Uterus (tissue), 4 donors: ENCODE results near the gene CCDC39. TPM values are rescaled to one million over a fixed set of nuclear protein-coding genes. Genes with fewer than 3 reads are reported as not detected.
"Not testable (repeated sequence)": the region's sequence is repeated elsewhere in the genome, so short reads cannot be mapped to it uniquely, and the experiment has no call there.

Source experiments
- DNase-seq, 2 donors: peaks; one replicate each; pipeline ENCODE4 v3.0.0-alpha.2; 2019 to 2020
- H3K27ac ChIP-seq, 2 donors: fragments of 200-600 bp; sonication (generic); 1 replicate in 1 of 2; 2 replicates in 1 of 2; pipeline ENCODE4 v1.5.1; 2016 to 2018
- H3K27me3 ChIP-seq, 2 donors: fragments of 200-600 bp; sonication (generic); one replicate each; pipeline ENCODE4 v1.5.1; 2018 to 2019; ENCODE audit warnings: control low read depth in 1 of 2
- H3K36me3 ChIP-seq, 2 donors: fragments of 200-600 bp; sonication (generic); one replicate each; pipeline ENCODE4 v1.5.1; 2019; ENCODE audit warnings: control low read depth in 1 of 2
- H3K4me1 ChIP-seq, 2 donors: fragments of 200-600 bp; sonication (generic); one replicate each; pipeline ENCODE4 v1.5.1; 2018 to 2019; ENCODE audit warnings: control low read depth in 1 of 2
- H3K4me3 ChIP-seq, 2 donors: fragments of 200-600 bp; sonication (generic); 1 replicate in 1 of 2; 2 replicates in 1 of 2; pipeline ENCODE4 v1.5.1; 2018 to 2019; ENCODE audit warnings: mild to moderate bottlenecking in 1 of 2
- H3K9me3 ChIP-seq, 2 donors: fragments of 200-600 bp; sonication (generic); one replicate each; pipeline ENCODE4 v1.5.1; 2019; ENCODE audit warnings: control low read depth in 1 of 2
- CTCF ChIP-seq, 4 experiments: fragments of 200-600 bp in 2 of 4; fragments of 450-650 bp in 2 of 4; sonication (generic) in 2 of 4; IDR thresholded peaks; one replicate each; pipeline ENCODE4 v1.5.1; 2016 to 2019; ENCODE audit warnings: antibody characterized with exemption in 4 of 4, mild to moderate bottlenecking in 2 of 4, moderate library complexity in 1 of 4
- POLR2A ChIP-seq, 2 donors: fragments of 450-650 bp; IDR thresholded peaks; one replicate each; pipeline ENCODE4 v1.6.1; 2016; ENCODE audit warnings: antibody characterized with exemption in 2 of 2, mild to moderate bottlenecking in 1 of 2, moderate library complexity in 1 of 2
- intact Hi-C: fragments of 100-400 bp; cut with DNase I; formaldehyde crosslinking; loops from one replicate; pipeline ENCODE4 v1.15.1; 2023; ENCODE audit warnings: low total_unique reads
- total RNA-seq, 4 donors: library from RNA; depleted of rRNA in 3 of 4; stranded (reverse); fragments of >200 nt in 3 of 4; gene quantifications; one replicate each; pipeline versions ENCODE4 v1.1.0 to v1.2.4, GENCODE V29; 2014 to 2023
- donor health status: DM: yes; HTN: yes; CAD: no.

CCDC39 gene
- total RNA-seq, 4 donors from 2014 or later = 1.5 TPM; not detected in 3

GRCh38 chr3:180631317-180631716 lies 48.0 kb downstream of the CCDC39 start:
- no peaks in the 10 kb centered on the region for H3K4me1 ChIP-seq
- no peaks in the 10 kb centered on the region for H3K9me3 ChIP-seq
- no peaks in the 10 kb centered on the region for H3K27me3 ChIP-seq
- intact Hi-C loops = no loop called here
- H3K4me3 ChIP-seq = no peak overlapping the region
- no peak overlapping the region for H3K27ac ChIP-seq
- no peak for DNase-seq
- no peaks in the 10 kb centered on the region for H3K36me3 ChIP-seq
- no peak for TF ChIP-seq POLR2A (IDR thresholded peaks at IDR 0.05)
- TF ChIP-seq CTCF (IDR thresholded peaks at IDR 0.05) = no peak

- no peaks in the 10 kb centered on the region for H3K9me3 ChIP-seq
- H3K4me3 ChIP-seq = no peak overlapping the region
- no peak overlapping the region for H3K27ac ChIP-seq
- no peaks in the 10 kb centered on the region for H3K27me3 ChIP-seq
- no peak for DNase-seq
- intact Hi-C loops = no loop called here
- H3K36me3 ChIP-seq = no peaks in the 10 kb centered on the region
- no peaks in the 10 kb centered on the region for H3K4me1 ChIP-seq
- no peak for TF ChIP-seq POLR2A (IDR thresholded peaks at IDR 0.05)
- TF ChIP-seq CTCF (IDR thresholded peaks at IDR 0.05) = no peak
Measured at GRCh38 chr3:180630371-180630770, 48.9 kb downstream of the CCDC39 start.

- no peak for DNase-seq
- Histone ChIP-seq H3K27ac (no peak overlapping the region), H3K36me3 (no peaks in the 10 kb centered on the region), H3K4me1 (no peaks in the 10 kb centered on the region), H3K4me3 (no peak overlapping the region), H3K9me3 (no peaks in the 10 kb centered on the region), H3K27me3 (no peaks in the 10 kb centered on the region)
- intact Hi-C loops = no loop called here
- no peak for TF ChIP-seq CTCF (IDR thresholded peaks at IDR 0.05)
- no peak for TF ChIP-seq POLR2A (IDR thresholded peaks at IDR 0.05)
Measured at GRCh38 chr3:180626844-180627243, 52.4 kb downstream of the CCDC39 start.

- intact Hi-C loops = no loop called here
- TF ChIP-seq CTCF (IDR thresholded peaks at IDR 0.05) (no peak), POLR2A (IDR thresholded peaks at IDR 0.05) (no peak)
- H3K36me3 ChIP-seq = no peaks in the 10 kb centered on the region
- no peaks in the 10 kb centered on the region for H3K9me3 ChIP-seq
- no peaks in the 10 kb centered on the region for H3K27me3 ChIP-seq
- H3K27ac ChIP-seq = no peak overlapping the region
- no peak for DNase-seq
- H3K4me1 ChIP-seq = no peaks in the 10 kb centered on the region
- H3K4me3 ChIP-seq = no peak overlapping the region
Measured at GRCh38 chr3:180624714-180625113, 54.6 kb downstream of the CCDC39 start.

- H3K4me1 ChIP-seq = no peaks in the 10 kb centered on the region
- DNase-seq = no peak
- intact Hi-C loops = no loop called here
- H3K27me3 ChIP-seq = no peaks in the 10 kb centered on the region
- TF ChIP-seq CTCF (IDR thresholded peaks at IDR 0.05) = no peak
- no peak for TF ChIP-seq POLR2A (IDR thresholded peaks at IDR 0.05)
- H3K9me3 ChIP-seq = no peaks in the 10 kb centered on the region
- H3K36me3 ChIP-seq = no peaks in the 10 kb centered on the region
- no peak overlapping the region for H3K4me3 ChIP-seq
- no peak overlapping the region for H3K27ac ChIP-seq
Measured at GRCh38 chr3:180619723-180620122, 59.6 kb downstream of the CCDC39 start.

GRCh38 chr3:180618563-180618962 lies 60.7 kb downstream of the CCDC39 start:
- H3K36me3 ChIP-seq, H3K27ac ChIP-seq, H3K4me3 ChIP-seq, DNase-seq, H3K4me1 ChIP-seq, H3K9me3 ChIP-seq, H3K27me3 ChIP-seq, intact Hi-C loops: not testable (repeated sequence)
